Keratinocyte (primary cell): Measurements from ENCODE around the gene C4orf51.

Experiments
- EZH2 ChIP-seq: IDR thresholded peaks from one replicate; pipeline ENCODE4 v1.6.1; 2012; ENCODE audit warnings: inconsistent platforms, mild to moderate bottlenecking, low read length, moderate library complexity
- TF ChIP-seq, protein P1 (sequence below), 3 experiments: IDR thresholded peaks in 1 of 3; conservative IDR thresholded peaks in 1 of 3; optimal IDR thresholded peaks in 1 of 3; 2 replicates in 2 of 3; 3 replicates in 1 of 3; pipeline versions ENCODE3 to v1.5.1; 2011; ENCODE audit warnings: low read length in 3 of 3, mild to moderate bottlenecking in 3 of 3, moderate library complexity in 2 of 3, control low read depth in 1 of 3, inconsistent platforms in 1 of 3; ENCODE audit not compliant: insufficient read depth in 2 of 3; ENCODE audit errors: extremely low read depth in 1 of 3

GRCh38 chr4:145709336-145709735 lies 29.4 kb downstream of the C4orf51 start:
- TF ChIP-seq, protein P1, sequence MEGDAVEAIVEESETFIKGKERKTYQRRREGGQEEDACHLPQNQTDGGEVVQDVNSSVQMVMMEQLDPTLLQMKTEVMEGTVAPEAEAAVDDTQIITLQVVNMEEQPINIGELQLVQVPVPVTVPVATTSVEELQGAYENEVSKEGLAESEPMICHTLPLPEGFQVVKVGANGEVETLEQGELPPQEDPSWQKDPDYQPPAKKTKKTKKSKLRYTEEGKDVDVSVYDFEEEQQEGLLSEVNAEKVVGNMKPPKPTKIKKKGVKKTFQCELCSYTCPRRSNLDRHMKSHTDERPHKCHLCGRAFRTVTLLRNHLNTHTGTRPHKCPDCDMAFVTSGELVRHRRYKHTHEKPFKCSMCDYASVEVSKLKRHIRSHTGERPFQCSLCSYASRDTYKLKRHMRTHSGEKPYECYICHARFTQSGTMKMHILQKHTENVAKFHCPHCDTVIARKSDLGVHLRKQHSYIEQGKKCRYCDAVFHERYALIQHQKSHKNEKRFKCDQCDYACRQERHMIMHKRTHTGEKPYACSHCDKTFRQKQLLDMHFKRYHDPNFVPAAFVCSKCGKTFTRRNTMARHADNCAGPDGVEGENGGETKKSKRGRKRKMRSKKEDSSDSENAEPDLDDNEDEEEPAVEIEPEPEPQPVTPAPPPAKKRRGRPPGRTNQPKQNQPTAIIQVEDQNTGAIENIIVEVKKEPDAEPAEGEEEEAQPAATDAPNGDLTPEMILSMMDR (optimal IDR thresholded peaks at IDR 0.05 in 1 of 3, IDR thresholded peaks at IDR 0.05 in 1 of 3, conservative IDR thresholded peaks at IDR 0.05 in 1 of 3; ENCODE audit: extremely low read depth in 1 of 3, insufficient read depth in 2 of 3, low read length in 3 of 3) = no peak
- TF ChIP-seq EZH2 = no peak
